ENCODE measurements around the gene MYBBP1A. TPM values are rescaled to one million over a fixed set of nuclear protein-coding genes. Genes with fewer than 3 reads are reported as not detected.

The MYBBP1A gene
- total RNA-seq, 1 experiment from 2014 or later: 46.6 TPM

GRCh38 chr17:4515501-4515900 lies 39.7 kb downstream of the MYBBP1A start:
- DNase-seq (ENCODE audit: low read depth in 1 of 2, low spot score in 2 of 2): no peak
- H3K4me1 ChIP-seq (replicated peaks): no peaks in the 10 kb centered on the region

DNA sequence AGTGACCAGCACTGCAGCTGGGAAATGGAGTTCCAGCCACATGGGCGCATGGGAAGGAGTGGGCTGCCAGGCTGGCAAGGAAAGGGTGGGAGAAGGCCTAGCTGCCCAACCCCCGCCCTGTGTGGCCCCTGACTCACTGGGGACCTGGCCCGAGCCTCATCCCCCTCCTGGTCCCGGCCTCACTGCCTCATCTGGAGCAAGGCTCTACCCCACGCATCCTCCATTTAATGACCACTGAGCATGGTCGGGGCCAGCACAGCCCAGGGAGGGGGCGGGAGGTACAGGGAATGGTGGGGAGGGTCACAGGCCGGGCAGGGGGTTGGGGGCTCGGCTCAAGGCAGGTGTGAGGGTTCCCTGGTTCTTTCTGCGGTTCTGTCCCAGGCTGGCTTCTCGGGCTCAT lies 40.4 kb downstream of the MYBBP1A start:
- Histone ChIP-seq H3K4me3 (no peak overlapping the region), H3K27me3 (replicated peaks) (peaks cover 5% of the 10 kb centered on the region; the same call in 1 of the 2 replicates), H3K9me3 (replicated peaks) (no peaks in the 10 kb centered on the region), H3K36me3 (no peaks in the 10 kb centered on the region), H3K4me1 (replicated peaks) (no peaks in the 10 kb centered on the region), H3K27ac (no peak overlapping the region)
- no peak for DNase-seq (ENCODE audit: low read depth in 1 of 2, low spot score in 2 of 2)

More at GRCh38 chr17:4515501-4515900, 39.7 kb downstream of the MYBBP1A start:
- Histone ChIP-seq H3K9me3 (replicated peaks) (no peaks in the 10 kb centered on the region), H3K4me3 (no peak overlapping the region), H3K27me3 (replicated peaks) (peaks cover 5% of the 10 kb centered on the region; the same call in 1 of the 2 replicates), H3K36me3 (no peaks in the 10 kb centered on the region), H3K27ac (no peak overlapping the region)

DNA sequence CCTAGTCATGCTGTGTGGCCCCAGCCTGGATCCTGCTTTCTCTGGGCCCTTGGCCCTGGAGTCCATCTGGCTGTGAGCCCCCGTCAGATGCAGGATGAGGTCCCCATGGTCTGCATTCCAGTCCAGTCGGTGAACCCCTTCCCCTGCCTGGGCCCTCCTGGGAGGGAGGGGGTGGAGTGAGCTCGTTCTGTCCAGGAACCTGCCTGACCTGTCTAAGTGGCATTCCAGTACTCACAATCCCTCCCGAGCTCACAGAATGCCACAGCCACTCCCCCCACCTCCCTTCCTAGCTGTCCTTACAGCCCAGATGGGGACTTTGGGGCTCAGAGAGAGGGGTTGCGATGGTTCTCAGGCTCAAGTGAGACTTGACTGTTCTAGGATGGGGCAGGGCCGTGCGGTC lies 41.0 kb downstream of the MYBBP1A start:
- Histone ChIP-seq H3K36me3 (no peaks in the 10 kb centered on the region), H3K27ac (no peak overlapping the region), H3K4me3 (no peak overlapping the region), H3K27me3 (replicated peaks) (peaks cover 5% of the 10 kb centered on the region; the same call in 1 of the 2 replicates), H3K4me1 (replicated peaks) (no peaks in the 10 kb centered on the region), H3K9me3 (replicated peaks) (no peaks in the 10 kb centered on the region)
- DNase-seq (ENCODE audit: low read depth in 1 of 2, low spot score in 2 of 2): no peak

DNA sequence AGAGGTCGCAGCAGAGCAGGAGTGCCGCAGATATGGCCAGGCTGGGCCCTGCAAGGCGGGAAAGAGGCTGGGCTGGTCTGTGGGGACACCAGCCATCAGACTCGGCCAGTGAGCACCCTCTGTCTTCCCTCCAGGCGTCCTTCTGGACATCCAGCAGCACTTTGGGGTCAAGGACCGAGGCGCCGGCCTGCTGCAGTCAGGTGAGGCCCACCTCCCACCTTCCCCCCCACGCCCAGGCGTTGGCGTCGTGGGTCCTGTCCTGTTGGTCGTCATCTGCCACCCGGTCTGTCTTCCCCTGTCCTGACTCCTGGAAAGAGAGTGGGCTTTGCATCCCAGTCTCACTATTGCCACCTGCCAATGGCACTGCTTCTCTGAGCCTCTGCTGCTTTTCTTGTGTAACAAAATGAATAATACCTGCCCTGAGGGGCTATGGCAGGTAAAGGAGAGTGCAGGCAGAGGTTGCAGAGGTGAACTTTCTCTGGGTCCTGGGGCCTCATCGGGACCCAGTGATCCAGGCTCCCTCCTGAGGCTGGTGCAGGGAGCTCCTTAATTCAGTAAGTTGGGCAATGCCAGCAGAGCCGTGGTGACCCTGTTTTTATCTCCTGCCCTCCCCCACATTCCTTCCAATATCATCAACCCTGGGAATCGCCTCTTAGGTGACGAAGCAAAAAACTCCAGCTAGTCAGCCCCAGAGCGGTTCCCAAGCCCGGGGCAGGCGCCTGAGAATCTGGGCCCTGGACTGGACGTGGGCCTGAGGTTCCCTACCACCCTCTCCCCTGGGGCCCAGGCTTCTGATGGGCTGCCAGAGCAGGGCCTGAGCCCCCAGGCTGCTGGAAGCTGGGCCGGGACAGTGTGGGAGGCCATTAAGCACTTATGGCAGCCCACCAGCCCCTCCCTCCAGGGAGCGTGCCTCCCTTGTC lies 41.8 kb downstream of the MYBBP1A start:
- peaks cover 7% of the 10 kb centered on the region; the same call in 1 of the 2 replicates for H3K27me3 ChIP-seq (replicated peaks)
- H3K4me1 ChIP-seq (replicated peaks): no peaks in the 10 kb centered on the region
- H3K27ac ChIP-seq: no peak overlapping the region
- DNase-seq (ENCODE audit: low read depth in 1 of 2, low spot score in 2 of 2): no peak
- no peaks in the 10 kb centered on the region for H3K36me3 ChIP-seq
- no peak overlapping the region for H3K4me3 ChIP-seq
- no peaks in the 10 kb centered on the region for H3K9me3 ChIP-seq (replicated peaks)

- no peaks in the 10 kb centered on the region for H3K36me3 ChIP-seq
- DNase-seq (ENCODE audit: low read depth in 1 of 2, low spot score in 2 of 2): no peak
- H3K27me3 ChIP-seq (replicated peaks): peaks cover 7% of the 10 kb centered on the region; the same call in 1 of the 2 replicates
- no peak overlapping the region for H3K4me3 ChIP-seq
- no peak overlapping the region for H3K27ac ChIP-seq
- no peaks in the 10 kb centered on the region for H3K9me3 ChIP-seq (replicated peaks)
- no peaks in the 10 kb centered on the region for H3K4me1 ChIP-seq (replicated peaks)
Observed at GRCh38 chr17:4512156-4513112, 42.8 kb downstream of the MYBBP1A start.

DNA sequence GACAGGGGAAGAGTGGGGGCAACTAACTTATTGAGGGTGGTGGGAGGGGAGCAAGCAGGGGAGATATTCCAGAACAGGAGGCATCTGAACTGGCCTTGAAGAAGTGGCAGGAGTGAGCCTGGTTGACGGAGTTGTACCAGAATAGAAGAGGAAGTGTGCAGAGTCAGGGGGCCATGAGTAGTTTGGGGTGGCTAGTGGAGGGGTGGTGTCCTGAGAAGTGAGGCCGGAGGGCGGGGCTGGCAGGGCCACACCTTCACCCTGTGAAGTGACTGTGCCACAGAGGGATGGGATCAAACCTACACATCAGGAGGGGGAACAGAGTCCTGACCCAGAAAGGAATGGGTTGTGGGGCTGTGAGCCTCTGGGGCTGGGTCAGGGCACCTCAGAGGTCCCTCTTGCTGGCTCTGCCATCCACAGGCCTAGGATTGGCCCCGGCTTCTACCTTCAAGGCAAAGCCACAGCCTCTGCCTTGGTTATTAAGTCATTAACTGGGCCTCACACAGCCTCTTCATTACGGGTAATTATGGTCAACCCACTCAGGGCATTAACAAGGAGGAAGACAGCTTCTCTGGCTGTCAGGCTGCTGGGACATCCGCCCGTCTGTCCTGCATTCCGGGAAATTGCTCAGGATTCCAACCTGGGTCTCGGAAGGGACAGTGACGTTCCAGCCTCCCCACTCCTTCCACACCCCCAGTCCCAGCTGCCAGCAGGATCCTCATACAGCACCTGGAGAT lies 43.8 kb downstream of the MYBBP1A start:
- H3K4me1 ChIP-seq (replicated peaks): no peaks in the 10 kb centered on the region
- no peaks in the 10 kb centered on the region for H3K9me3 ChIP-seq (replicated peaks)
- no peaks in the 10 kb centered on the region for H3K36me3 ChIP-seq
- peaks cover 7% of the 10 kb centered on the region; the same call in 1 of the 2 replicates for H3K27me3 ChIP-seq (replicated peaks)
- no peak overlapping the region for H3K4me3 ChIP-seq
- no peak overlapping the region for H3K27ac ChIP-seq
- no peak for DNase-seq (ENCODE audit: low read depth in 1 of 2, low spot score in 2 of 2)

GRCh38 chr17:4510618-4510941 lies 44.6 kb downstream of the MYBBP1A start:
- H3K4me1 ChIP-seq (replicated peaks): no peaks in the 10 kb centered on the region
- peaks cover 7% of the 10 kb centered on the region; the same call in 1 of the 2 replicates for H3K27me3 ChIP-seq (replicated peaks)
- no peak for DNase-seq (ENCODE audit: low read depth in 1 of 2, low spot score in 2 of 2)
- no peak overlapping the region for H3K27ac ChIP-seq
- no peaks in the 10 kb centered on the region for H3K9me3 ChIP-seq (replicated peaks)
- no peaks in the 10 kb centered on the region for H3K36me3 ChIP-seq
- H3K4me3 ChIP-seq: no peak overlapping the region

GRCh38 chr17:4509923-4510617 lies 45.1 kb downstream of the MYBBP1A start:
- DNase-seq (ENCODE audit: low read depth in 1 of 2, low spot score in 2 of 2): no peak
- no peak overlapping the region for H3K27ac ChIP-seq

GRCh38 chr17:4509401-4509800 lies 45.8 kb downstream of the MYBBP1A start:
- no peaks in the 10 kb centered on the region for H3K36me3 ChIP-seq
- H3K27me3 ChIP-seq (replicated peaks): peaks cover 7% of the 10 kb centered on the region; the same call in 1 of the 2 replicates
- no peaks in the 10 kb centered on the region for H3K4me1 ChIP-seq (replicated peaks)
- no peaks in the 10 kb centered on the region for H3K9me3 ChIP-seq (replicated peaks)
- no peak overlapping the region for H3K27ac ChIP-seq
- DNase-seq (ENCODE audit: low read depth in 1 of 2, low spot score in 2 of 2): no peak
- H3K4me3 ChIP-seq: no peak overlapping the region

More at GRCh38 chr17:4509923-4510617, 45.1 kb downstream of the MYBBP1A start:
- Histone ChIP-seq H3K27me3 (replicated peaks) (peaks cover 7% of the 10 kb centered on the region; the same call in 1 of the 2 replicates), H3K36me3 (no peaks in the 10 kb centered on the region), H3K9me3 (replicated peaks) (no peaks in the 10 kb centered on the region), H3K4me1 (replicated peaks) (no peaks in the 10 kb centered on the region), H3K4me3 (no peak overlapping the region)

- no peaks in the 10 kb centered on the region for H3K36me3 ChIP-seq
- H3K27me3 ChIP-seq (replicated peaks): peaks cover 7% of the 10 kb centered on the region; the same call in 1 of the 2 replicates
- no peaks in the 10 kb centered on the region for H3K4me1 ChIP-seq (replicated peaks)
- H3K27ac ChIP-seq: no peak overlapping the region
- no peaks in the 10 kb centered on the region for H3K9me3 ChIP-seq (replicated peaks)
- H3K4me3 ChIP-seq: no peak overlapping the region
- DNase-seq (ENCODE audit: low read depth in 1 of 2, low spot score in 2 of 2): no peak
Observed at GRCh38 chr17:4508207-4508606, 47.0 kb downstream of the MYBBP1A start.

DNA sequence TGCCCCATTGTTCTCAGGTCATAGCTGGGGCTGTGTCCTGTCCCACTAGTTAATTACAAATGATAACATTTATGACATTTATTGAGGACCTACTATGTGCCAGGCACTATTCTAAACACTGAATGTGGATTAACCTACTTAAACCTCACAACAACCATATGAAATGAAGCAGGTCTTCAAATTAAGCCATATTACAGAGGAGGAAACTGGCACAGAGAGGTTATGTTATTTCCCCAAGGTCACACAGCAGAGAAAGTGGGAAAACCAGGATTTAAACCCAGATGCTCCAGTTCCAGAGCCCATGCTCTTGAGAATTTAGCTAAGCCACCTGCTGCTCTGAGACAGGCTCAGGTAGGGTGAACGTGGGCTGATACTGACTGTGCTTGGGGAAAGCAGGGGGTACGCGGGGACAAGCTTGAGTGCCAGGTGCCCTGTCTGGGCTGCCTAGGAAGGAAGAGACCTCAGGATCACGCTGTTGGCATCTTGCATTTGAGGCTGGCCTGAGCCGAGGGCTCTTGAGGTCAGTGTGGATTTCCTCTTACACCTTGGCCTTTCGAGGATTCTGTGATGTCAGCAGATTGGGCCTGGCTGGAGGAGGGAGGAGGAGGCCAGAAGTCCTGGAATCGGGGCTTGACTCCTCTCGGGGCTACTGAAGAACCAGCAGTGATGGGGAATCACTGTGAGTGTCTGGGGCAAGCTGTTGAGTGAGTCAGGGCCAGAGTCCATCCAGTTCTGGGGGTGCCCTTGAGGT lies 47.6 kb downstream of the MYBBP1A start:
- Histone ChIP-seq H3K9me3 (replicated peaks) (no peaks in the 10 kb centered on the region), H3K4me1 (replicated peaks) (no peaks in the 10 kb centered on the region), H3K36me3 (no peaks in the 10 kb centered on the region), H3K27ac (no peak overlapping the region), H3K27me3 (replicated peaks) (peaks cover 7% of the 10 kb centered on the region; the same call in 1 of the 2 replicates), H3K4me3 (no peak overlapping the region)
- DNase-seq (ENCODE audit: low read depth in 1 of 2, low spot score in 2 of 2): no peak

- no peak overlapping the region for H3K27ac ChIP-seq
- no peak for DNase-seq (ENCODE audit: low read depth in 1 of 2, low spot score in 2 of 2)
- H3K4me3 ChIP-seq: no peak overlapping the region
- no peaks in the 10 kb centered on the region for H3K4me1 ChIP-seq (replicated peaks)
- H3K36me3 ChIP-seq: no peaks in the 10 kb centered on the region
- H3K27me3 ChIP-seq (replicated peaks): peaks cover 2% of the 10 kb centered on the region
- H3K9me3 ChIP-seq (replicated peaks): no peaks in the 10 kb centered on the region
Observed at GRCh38 chr17:4506892-4507291, 48.3 kb downstream of the MYBBP1A start.
